ENCODE data around the gene LRRC17. TPM values are rescaled to one million over a fixed set of nuclear protein-coding genes. Genes with fewer than 3 reads are reported as not detected.

Gene LRRC17
- total and polyA plus RNA-seq, 4 donors = 1.1 to 11.3 (median 1.4) TPM

- DNase-seq (ENCODE audit: low spot score) = no peak
- H3K4me3 ChIP-seq (ENCODE audit: low read depth in 1 of 3, low read length in 3 of 3) = no peak overlapping the region
- TF ChIP-seq GABPA (IDR thresholded peaks at IDR 0.05 in 1 of 2, conservative IDR thresholded peaks at IDR 0.05 in 1 of 2) (no peak), YY1 (IDR thresholded peaks at IDR 0.05) (no peak), ZBTB33 (IDR thresholded peaks at IDR 0.05) (no peak)
- H3K27ac ChIP-seq (ENCODE audit: low read depth in 1 of 2, low read length in 2 of 2) = no peak overlapping the region
- no peaks in the 10 kb centered on the region for H3K9me3 ChIP-seq (ENCODE audit: control insufficient read depth in 4 of 4, low read length in 3 of 4)
- H3K4me1 ChIP-seq (ENCODE audit: control insufficient read depth in 4 of 4, insufficient read depth in 4 of 4, low read length in 3 of 4) = no peaks in the 10 kb centered on the region
- H3K27me3 ChIP-seq (ENCODE audit: control insufficient read depth in 4 of 4, insufficient read depth in 4 of 4, low read length in 3 of 4) = no peaks in the 10 kb centered on the region
- no peak overlapping the region for H3K9ac ChIP-seq (ENCODE audit: low read depth in 1 of 2, low read length in 2 of 2)
- no peaks in the 10 kb centered on the region for H3K36me3 ChIP-seq (ENCODE audit: control insufficient read depth in 4 of 4, insufficient read depth in 3 of 4, low read depth in 1 of 4, low read length in 3 of 4)
- 85% methylated on average over 5 of the region's 5 CpGs for WGBS
Measured at GRCh38 chr7:102943423-102944169, 30.8 kb downstream of the LRRC17 start.

GRCh38 chr7:102944241-102944640, 31.4 kb downstream of the LRRC17 start:
- H3K9me3 ChIP-seq (ENCODE audit: control insufficient read depth in 4 of 4, low read length in 3 of 4) = no peaks in the 10 kb centered on the region
- WGBS = 97% methylated on average over 4 of the region's 4 CpGs
- DNase-seq (ENCODE audit: low spot score) = no peak
- no peak overlapping the region for H3K4me3 ChIP-seq (ENCODE audit: low read depth in 1 of 3, low read length in 3 of 3)
- H3K36me3 ChIP-seq (ENCODE audit: control insufficient read depth in 4 of 4, insufficient read depth in 3 of 4, low read depth in 1 of 4, low read length in 3 of 4) = no peaks in the 10 kb centered on the region
- no peaks in the 10 kb centered on the region for H3K27me3 ChIP-seq (ENCODE audit: control insufficient read depth in 4 of 4, insufficient read depth in 4 of 4, low read length in 3 of 4)
- TF ChIP-seq TAF1 (conservative IDR thresholded peaks at IDR 0.05) = no peak
- no peak overlapping the region for H3K9ac ChIP-seq (ENCODE audit: low read depth in 1 of 2, low read length in 2 of 2)
- no peaks in the 10 kb centered on the region for H3K4me1 ChIP-seq (ENCODE audit: control insufficient read depth in 4 of 4, insufficient read depth in 4 of 4, low read length in 3 of 4)
- no peak overlapping the region for H3K27ac ChIP-seq (ENCODE audit: low read depth in 1 of 2, low read length in 2 of 2)

GRCh38 chr7:102951839-102952238, 39.0 kb downstream of the LRRC17 start:
- 96% methylated on average over 3 of the region's 3 CpGs for WGBS

More at GRCh38 chr7:102951839-102952238, 39.0 kb downstream of the LRRC17 start:
- no peaks in the 10 kb centered on the region for H3K27me3 ChIP-seq (ENCODE audit: control insufficient read depth in 4 of 4, insufficient read depth in 4 of 4, low read length in 3 of 4)
- no peak overlapping the region for H3K4me3 ChIP-seq (ENCODE audit: low read depth in 1 of 3, low read length in 3 of 3)
- no peak overlapping the region for H3K27ac ChIP-seq (ENCODE audit: low read depth in 1 of 2, low read length in 2 of 2)
- no peaks in the 10 kb centered on the region for H3K4me1 ChIP-seq (ENCODE audit: control insufficient read depth in 4 of 4, insufficient read depth in 4 of 4, low read length in 3 of 4)
- H3K9ac ChIP-seq (ENCODE audit: low read depth in 1 of 2, low read length in 2 of 2) = no peak overlapping the region
- peaks cover 0 to 4% (median 0%) of the 10 kb centered on the region in 4 donors for H3K9me3 ChIP-seq (ENCODE audit: control insufficient read depth in 4 of 4, low read length in 3 of 4)
- no peaks in the 10 kb centered on the region for H3K36me3 ChIP-seq (ENCODE audit: control insufficient read depth in 4 of 4, insufficient read depth in 3 of 4, low read depth in 1 of 4, low read length in 3 of 4)
- TF ChIP-seq MAX (IDR thresholded peaks at IDR 0.05) (no peak), CTCF (IDR thresholded peaks at IDR 0.05; ENCODE audit: low read depth, low read length, missing input control) (no peak), REST (IDR thresholded peaks at IDR 0.05) (no peak), HNF4A (conservative IDR thresholded peaks at IDR 0.05) (no peak), FOXA2 (IDR thresholded peaks at IDR 0.05) (no peak), ZBTB33 (IDR thresholded peaks at IDR 0.05) (no peak), SP1 (IDR thresholded peaks at IDR 0.05) (no peak), TAF1 (conservative IDR thresholded peaks at IDR 0.05) (no peak), ATF3 (IDR thresholded peaks at IDR 0.05) (no peak), EGR1 (IDR thresholded peaks at IDR 0.05; ENCODE audit: low read depth in 2 of 2) (no peak)
- no peak for DNase-seq (ENCODE audit: low spot score)
